ENCODE data around the gene EHMT1. TPM values are rescaled to one million over a fixed set of nuclear protein-coding genes. Genes with fewer than 3 reads are reported as not detected.
A peak's percentile ranks its signal among the peaks of the same experiment; 100 is the strongest.

The EHMT1 gene
- total RNA-seq, 1 donor from 2014 or later = 59.9 TPM

- Histone ChIP-seq H3K36me3 (ENCODE audit: control insufficient read depth, insufficient read depth, low read length) (no peaks in the 10 kb centered on the region), H3K4me3 (ENCODE audit: low read depth, low read length) (no peak overlapping the region), H3K27me3 (ENCODE audit: control insufficient read depth, insufficient read depth, low read length) (no peaks in the 10 kb centered on the region)
- TF ChIP-seq CTCF (IDR thresholded peaks at IDR 0.05; ENCODE audit: insufficient read depth, low read length, poor library complexity, severe bottlenecking) = no peak
- peak; percentile 57 for DNase-seq (ENCODE audit: low read depth)
Measured at GRCh38 chr9:137757613-137758029, 138.8 kb downstream of the EHMT1 start.

- no peaks in the 10 kb centered on the region for H3K27me3 ChIP-seq (ENCODE audit: control insufficient read depth, insufficient read depth, low read length)
Measured at GRCh38 chr9:137758067-137758466, 139.3 kb downstream of the EHMT1 start.

GRCh38 chr9:137759117-137759516 is 140.3 kb downstream of the EHMT1 start:
- DNase-seq (ENCODE audit: low read depth) = no peak
- no peaks in the 10 kb centered on the region for H3K27me3 ChIP-seq (ENCODE audit: control insufficient read depth, insufficient read depth, low read length)
- no peak for TF ChIP-seq CTCF (IDR thresholded peaks at IDR 0.05; ENCODE audit: insufficient read depth, low read length, poor library complexity, severe bottlenecking)
- no peak overlapping the region for H3K4me3 ChIP-seq (ENCODE audit: low read depth, low read length)
- peaks cover 2% of the 10 kb centered on the region for H3K36me3 ChIP-seq (ENCODE audit: control insufficient read depth, insufficient read depth, low read length)

More at GRCh38 chr9:137758067-137758466, 139.3 kb downstream of the EHMT1 start:
- TF ChIP-seq CTCF (IDR thresholded peaks at IDR 0.05; ENCODE audit: insufficient read depth, low read length, poor library complexity, severe bottlenecking) = no peak
- DNase-seq (ENCODE audit: low read depth) = no peak
- H3K36me3 ChIP-seq (ENCODE audit: control insufficient read depth, insufficient read depth, low read length) = no peaks in the 10 kb centered on the region
- H3K4me3 ChIP-seq (ENCODE audit: low read depth, low read length) = no peak overlapping the region

GRCh38 chr9:137759649-137760321 is 141.0 kb downstream of the EHMT1 start:
- H3K36me3 ChIP-seq (ENCODE audit: control insufficient read depth, insufficient read depth, low read length) = peaks cover 2% of the 10 kb centered on the region
- no peak for TF ChIP-seq CTCF (IDR thresholded peaks at IDR 0.05; ENCODE audit: insufficient read depth, low read length, poor library complexity, severe bottlenecking)
- no peak for DNase-seq (ENCODE audit: low read depth)
- H3K4me3 ChIP-seq (ENCODE audit: low read depth, low read length) = no peak overlapping the region
- no peaks in the 10 kb centered on the region for H3K27me3 ChIP-seq (ENCODE audit: control insufficient read depth, insufficient read depth, low read length)

- peaks cover 4% of the 10 kb centered on the region for H3K36me3 ChIP-seq (ENCODE audit: control insufficient read depth, insufficient read depth, low read length)
- no peak for DNase-seq (ENCODE audit: low read depth)
- TF ChIP-seq CTCF (IDR thresholded peaks at IDR 0.05; ENCODE audit: insufficient read depth, low read length, poor library complexity, severe bottlenecking) = no peak
Measured at GRCh38 chr9:137760426-137760825, 141.6 kb downstream of the EHMT1 start.

GRCh38 chr9:137761032-137761431 is 142.2 kb downstream of the EHMT1 start:
- peaks cover 4% of the 10 kb centered on the region for H3K36me3 ChIP-seq (ENCODE audit: control insufficient read depth, insufficient read depth, low read length)
- no peak for TF ChIP-seq CTCF (IDR thresholded peaks at IDR 0.05; ENCODE audit: insufficient read depth, low read length, poor library complexity, severe bottlenecking)
- no peak for DNase-seq (ENCODE audit: low read depth)
- no peaks in the 10 kb centered on the region for H3K27me3 ChIP-seq (ENCODE audit: control insufficient read depth, insufficient read depth, low read length)
- H3K4me3 ChIP-seq (ENCODE audit: low read depth, low read length) = no peak overlapping the region

More at GRCh38 chr9:137760426-137760825, 141.6 kb downstream of the EHMT1 start:
- Histone ChIP-seq H3K4me3 (ENCODE audit: low read depth, low read length) (no peak overlapping the region), H3K27me3 (ENCODE audit: control insufficient read depth, insufficient read depth, low read length) (no peaks in the 10 kb centered on the region)

All from kidney epithelial cell (primary cell).